ENCODE results near the gene CDK9. TPM values are rescaled to one million over a fixed set of nuclear protein-coding genes. Genes with fewer than 3 reads are reported as not detected.

CDK9 gene
- total and polyA plus RNA-seq, 2 of the 4 experiments (the other 2 are of a cell fraction), result 30.3 to 49.9 TPM

- H2BK20ac ChIP-seq (ENCODE audit: low read depth, low read length), result no peak overlapping the region
- no peak overlapping the region for H3K14ac ChIP-seq (replicated peaks; ENCODE audit: low read depth, low read length)
- H3K9ac ChIP-seq (ENCODE audit: low read depth, low read length), result no peak overlapping the region
- H2BK5ac ChIP-seq (ENCODE audit: low read depth, low read length, poor library complexity, severe bottlenecking), result no peak overlapping the region
- dilution Hi-C loops (cut with HindIII; ENCODE audit: low sequenced_read_pairs, unreplicated experiment), result no loop called here
- no peak overlapping the region for H4K8ac ChIP-seq (ENCODE audit: low read depth in 2 of 2, low read length in 2 of 2)
- H3K36me3 ChIP-seq (ENCODE audit: control insufficient read depth, insufficient read depth, low read length), result peaks cover 79% of the 10 kb centered on the region
- peaks cover 19% of the 10 kb centered on the region; the same call in 1 of the 2 replicates for H4K20me1 ChIP-seq (ENCODE audit: insufficient read depth, low read length)
- H2AK9ac ChIP-seq (replicated peaks; ENCODE audit: low read depth, low read length, poor library complexity), result peak overlapping the region; percentile 45
- no peak overlapping the region for H3K18ac ChIP-seq (ENCODE audit: low read depth, low read length)
- intact Hi-C loops (cut with micrococcal nuclease), result no loop called here
- ChIA-PET CTCF (no interaction called here), POLR2A (ENCODE audit: unreplicated experiment) (no interaction called here)
- no peaks in the 10 kb centered on the region for H3K9me3 ChIP-seq (ENCODE audit: control insufficient read depth, insufficient read depth, low read length)
- peaks cover 9 to 26% of the 10 kb centered on the region in 2 experiments for H3K79me1 ChIP-seq (ENCODE audit: low read depth in 1 of 2, low read length in 2 of 2)
- H2AK5ac ChIP-seq (ENCODE audit: low read depth, low read length), result no peak overlapping the region
- no peak for TF ChIP-seq BHLHE40 (IDR thresholded peaks at IDR 0.05; ENCODE audit: low read depth, low read length)
- WGBS, 2 experiments (ENCODE audit: extremely low coverage in 2 of 2, insufficient read length in 1 of 2), result 96% methylated on average over 6 of the region's 11 CpGs; no CpG with 5 or more reads in 1 of the 2 experiments
- no peaks in the 10 kb centered on the region; the same call in 1 of the 2 replicates for H3K9me1 ChIP-seq (ENCODE audit: insufficient read depth, low read length)
- TSS peak; percentile 99 for BruUV-seq (replicated peaks)
- no peak overlapping the region for H4K91ac ChIP-seq (ENCODE audit: insufficient read depth, low read depth, low read length)
- no peak overlapping the region for H3K4me3 ChIP-seq (ENCODE audit: insufficient read depth, low read depth, low read length)
- peaks cover 11% of the 10 kb centered on the region; the same call in 1 of the 2 replicates for H3K4me1 ChIP-seq (ENCODE audit: control insufficient read depth, insufficient read depth, low read length)
- no peak overlapping the region for H3K4me2 ChIP-seq (ENCODE audit: low read depth, low read length)
- no peak overlapping the region for H3K23ac ChIP-seq (ENCODE audit: low read depth, low read length)
- in situ Hi-C loops (cut with MboI; ENCODE audit: low sequenced_read_pairs), result no loop called here
- no peak overlapping the region for H2BK15ac ChIP-seq (ENCODE audit: low read depth, low read length)
- no peak for DNase-seq
- no peak overlapping the region for H3K27ac ChIP-seq (ENCODE audit: insufficient read depth, low read length)
- H2AFZ ChIP-seq (replicated peaks; ENCODE audit: low read length, poor library complexity), result no peak overlapping the region
- ATAC-seq (ENCODE audit: low read depth), result no peak
- H2BK120ac ChIP-seq (ENCODE audit: low read depth, low read length), result no peak overlapping the region
- no peak overlapping the region for H3K4ac ChIP-seq (ENCODE audit: low read depth, low read length)
- H4K5ac ChIP-seq (ENCODE audit: low read depth, low read length), result no peak overlapping the region
- no peak overlapping the region for H3K56ac ChIP-seq (ENCODE audit: extremely low read depth, insufficient read depth, low read length)
- H3K27me3 ChIP-seq (ENCODE audit: control insufficient read depth, insufficient read depth, low read length), result no peaks in the 10 kb centered on the region
These were observed 29.0 kb downstream of the CDK9 start for GRCh38 chr9:127814619-127815511.
